K562 (cell line): Measurements from ENCODE around the gene POU3F1. TPM values are rescaled to one million over a fixed set of nuclear protein-coding genes. Genes with fewer than 3 reads are reported as not detected.
A peak's percentile ranks its signal among the peaks of the same experiment; 100 is the strongest.

ENCODE experiments used
- ATAC-seq: fragments of 200-7000 bp; cut with Tn5 transposase; 3 replicates; pipeline ENCODE4 v1.9.1; 2020; ENCODE audit warnings: moderate library complexity
- BruUV-seq: library from RNA; stranded (reverse); fragments of 400-500 nt; replicated peaks from 2 replicates; lab custom pipeline; 2021; lab: Mats Ljungman, UMichigan
- CTCF ChIA-PET: fragments of 300-600 bp; formaldehyde crosslinking; extraction: SDS; loops from one replicate; lab custom pipeline; 2021; ENCODE audit warnings: low intra/inter-chr PET ratio; lab: Yijun Ruan, JAX
- POLR2A ChIA-PET: fragments of 300-600, 350-650 bp; sonication (Branson Sonifier 250); formaldehyde crosslinking; extraction: SDS; loops from one replicate; lab custom pipeline; 2021; ENCODE audit warnings: antibody characterized with exemption, inconsistent platforms; lab: Yijun Ruan, JAX
- DNase-seq, 4 experiments: peaks; one replicate each; pipeline versions ENCODE4 v3.0.0 to v3.0.0-alpha.2; 2011 to 2018; ENCODE audit warnings: low spot score in 3 of 4, mixed read lengths in 3 of 4; ENCODE audit errors: extremely low read depth in 1 of 4
- FAIRE-seq: peaks from 2 replicates; lab custom pipeline; 2011; peaks lifted over from hg19 to GRCh38; lab: Jason Lieb, UNC
- H2AFZ ChIP-seq: 2 replicates; pipeline ENCODE4 v1.6.0; 2011; ENCODE audit warnings: low read depth, low read length, control low read depth, inconsistent platforms
- H3K27ac ChIP-seq: fragments of 200-600 bp; 3 replicates; pipeline ENCODE4 v1.8.0; 2011; ENCODE audit warnings: low read depth, mild to moderate bottlenecking, control low read depth, inconsistent platforms, low read length, moderate library complexity, mixed read lengths; ENCODE audit errors: extremely low read depth
- H3K27me3 ChIP-seq, 2 experiments: fragments of 300-600 bp in 1 of 2; 2 replicates in 1 of 2; 3 replicates in 1 of 2; pipeline versions ENCODE4 v1.6.0 to v1.8.0; 2011; ENCODE audit warnings: inconsistent platforms in 2 of 2, low read length in 2 of 2, mild to moderate bottlenecking in 1 of 2, mixed read lengths in 1 of 2, moderate library complexity in 1 of 2; ENCODE audit not compliant: control insufficient read depth in 2 of 2, insufficient read depth in 2 of 2
- H3K36me3 ChIP-seq: fragments of 300-600 bp; 3 replicates; pipeline ENCODE4 v1.8.0; 2011; ENCODE audit warnings: mild to moderate bottlenecking, low read length, inconsistent platforms; ENCODE audit not compliant: control insufficient read depth, insufficient read depth
- H3K4me1 ChIP-seq, 2 experiments: fragments of 200-600 bp in 1 of 2; replicated peaks in 1 of 2; 2 replicates in 1 of 2; 3 replicates in 1 of 2; pipeline versions ENCODE4 v1.5.1 to v1.8.0; 2011; ENCODE audit warnings: inconsistent platforms in 2 of 2, low read length in 2 of 2, mild to moderate bottlenecking in 1 of 2, mixed read lengths in 1 of 2, moderate library complexity in 1 of 2; ENCODE audit not compliant: control insufficient read depth in 2 of 2, insufficient read depth in 2 of 2
- H3K4me2 ChIP-seq: 2 replicates; pipeline ENCODE4 v1.6.1; 2011; ENCODE audit warnings: low read length, control low read depth, inconsistent platforms, mixed read lengths; ENCODE audit not compliant: insufficient read depth
- H3K4me3 ChIP-seq: fragments of 200-600 bp; sonication (generic), shearing (Covaris generic); 2 replicates; pipeline ENCODE4 v1.5.1; 2016; ENCODE audit warnings: control low read depth, inconsistent platforms
- H3K79me2 ChIP-seq: fragments of 200-600 bp; 3 replicates; pipeline ENCODE4 v1.8.0; 2011; ENCODE audit warnings: low read length, inconsistent platforms; ENCODE audit not compliant: control insufficient read depth, insufficient read depth
- H3K9ac ChIP-seq, 2 experiments: 2 replicates each; pipeline versions ENCODE4 v1.6.0 to v1.6.1; 2011; ENCODE audit warnings: low read depth in 2 of 2, low read length in 2 of 2, control low read depth in 1 of 2, inconsistent platforms in 1 of 2, mild to moderate bottlenecking in 1 of 2, mixed read lengths in 1 of 2; ENCODE audit not compliant: insufficient read depth in 1 of 2
- H3K9me1 ChIP-seq: one replicate; pipeline ENCODE4 v1.6.0; 2011; ENCODE audit warnings: inconsistent platforms, mild to moderate bottlenecking, low read length, moderate library complexity; ENCODE audit not compliant: control insufficient read depth, insufficient read depth
- H3K9me3 ChIP-seq: replicated peaks from 2 replicates; pipeline ENCODE4 v1.5.1; 2011; ENCODE audit warnings: low read depth, low read length, inconsistent platforms; ENCODE audit not compliant: control insufficient read depth, insufficient read depth
- H4K20me1 ChIP-seq: replicated peaks from 2 replicates; pipeline ENCODE4 v1.6.1; 2011; ENCODE audit warnings: low read length, inconsistent platforms, mixed read lengths; ENCODE audit not compliant: control insufficient read depth, insufficient read depth
- ATF7 ChIP-seq: fragments of 450-650 bp; IDR thresholded peaks from 2 replicates; pipeline ENCODE4 v1.7.1; 2014; ENCODE audit warnings: mild to moderate bottlenecking, moderate library complexity
- CBX3 ChIP-seq, 2 experiments: IDR thresholded peaks; 1 replicate in 1 of 2; 2 replicates in 1 of 2; pipeline ENCODE4 v1.6.1; 2012; ENCODE audit warnings: inconsistent platforms in 2 of 2, low read length in 2 of 2, borderline replicate concordance in 1 of 2, control low read depth in 1 of 2
- DNMT1 ChIP-seq: fragments of 450-650 bp; IDR thresholded peaks from 2 replicates; pipeline ENCODE4 v1.6.1; 2016; ENCODE audit warnings: antibody characterized with exemption, mild to moderate bottlenecking
- EWSR1 ChIP-seq: fragments of 450-650 bp; IDR thresholded peaks from 2 replicates; pipeline ENCODE4 v1.6.1; 2018; ENCODE audit warnings: borderline replicate concordance, mild to moderate bottlenecking, low read depth, moderate library complexity; ENCODE audit not compliant: partially characterized antibody
- GTF2B ChIP-seq: IDR thresholded peaks from 2 replicates; pipeline ENCODE4 v1.6.1; 2011; ENCODE audit not compliant: insufficient read length; ENCODE audit errors: extremely low read depth
- JUNB ChIP-seq: fragments of 450-650 bp; formaldehyde crosslinking; conservative IDR thresholded peaks from 2 replicates; pipeline ENCODE4 v1.4.0; 2020; ENCODE audit warnings: mild to moderate bottlenecking
- PCBP1 ChIP-seq: fragments of 200-400 bp; formaldehyde crosslinking; IDR thresholded peaks from 2 replicates; pipeline ENCODE4 v1.6.1; 2018; ENCODE audit warnings: mild to moderate bottlenecking, low read depth, low read length; ENCODE audit not compliant: poor library complexity, severe bottlenecking
- SAP30 ChIP-seq: fragments of 200-600 bp; sonication (generic); IDR thresholded peaks from 2 replicates; pipeline ENCODE4 v1.6.1; 2012; ENCODE audit warnings: borderline replicate concordance, low read depth, mild to moderate bottlenecking, moderate library complexity, low read length, control low read depth, inconsistent platforms; ENCODE audit not compliant: insufficient read depth, poor library complexity, severe bottlenecking
- ZNF282 ChIP-seq: sonication (generic); formaldehyde crosslinking; IDR thresholded peaks from 2 replicates; pipeline ENCODE4 v1.8.1; 2023; ENCODE audit warnings: missing genetic modification reagents
- ZNF589 ChIP-seq: fragments of 200-800 bp; sonication (Bioruptor generic); IDR thresholded peaks from 2 replicates; pipeline ENCODE4 v1.6.1; 2016; ENCODE audit warnings: low read depth, missing genetic modification characterization, missing compliant biosample characterization
- WGBS: fragments of 100-300 bp; shearing (Covaris generic); methylation state at CpG from one replicate; pipeline ENCODE4 v1.1.6; 2016; ENCODE audit warnings: low coverage, mixed read lengths; ENCODE audit not compliant: insufficient coverage; ENCODE audit errors: missing lambda C conversion rate; 5-methylcytosine and 5-hydroxymethylcytosine counted together
- in situ Hi-C: fragments of 300-500 bp; cut with MboI; formaldehyde crosslinking; loops from 4 replicates; pipeline ENCODE4 v1.15.0; 2018; ENCODE audit warnings: inconsistent platforms, mixed read lengths
- intact Hi-C: fragments of 100-400 bp; cut with micrococcal nuclease; formaldehyde crosslinking; loops from 2 replicates; pipeline ENCODE4 v1.14.2; 2022
- polyA plus RNA-seq, 8 experiments: library from polyadenylated mRNA; depleted of rRNA in 4 of 8; stranded (reverse) in 5 of 8; unstranded in 3 of 8; fragments of >200 nt; fragmentation: Nextera tagmentation in 2 of 8; fragmentation: Illumina TruSeq in 1 of 8; extraction: Ambion mirVana in 2 of 8; extraction: Trizol in 1 of 8; gene quantifications; 2 replicates each; pipeline versions ENCODE4 v1.2.1 to v1.2.3, GENCODE V29; 2011 to 2014; ENCODE audit warnings: inconsistent platforms in 1 of 8, missing spikeins in 1 of 8
- total RNA-seq, 7 experiments: library from RNA; depleted of rRNA in 6 of 7; stranded (reverse); fragments of >200 nt in 6 of 7; fragmentation: Illumina TruSeq in 2 of 7; extraction: Trizol in 2 of 7; gene quantifications; 2 replicates each; pipeline versions ENCODE4 v1.2.1 to v1.2.3, GENCODE V29; 2011 to 2021; ENCODE audit warnings: low replicate concordance in 1 of 7
- TF ChIP-seq, protein P1 (sequence below), 2 experiments: fragments of 450-650 bp; formaldehyde crosslinking in 1 of 2; IDR thresholded peaks; 2 replicates each; pipeline versions ENCODE4 v1.4.0 to v1.6.1; 2014 to 2020; ENCODE audit warnings: mild to moderate bottlenecking in 2 of 2, borderline replicate concordance in 1 of 2, low read depth in 1 of 2

Gene POU3F1
- total and polyA plus RNA-seq, 9 of the 15 experiments (the other 6 are each of a cell fraction or from before 2014, with no cell fraction given): 0.09 TPM; not detected in 8

DNA sequence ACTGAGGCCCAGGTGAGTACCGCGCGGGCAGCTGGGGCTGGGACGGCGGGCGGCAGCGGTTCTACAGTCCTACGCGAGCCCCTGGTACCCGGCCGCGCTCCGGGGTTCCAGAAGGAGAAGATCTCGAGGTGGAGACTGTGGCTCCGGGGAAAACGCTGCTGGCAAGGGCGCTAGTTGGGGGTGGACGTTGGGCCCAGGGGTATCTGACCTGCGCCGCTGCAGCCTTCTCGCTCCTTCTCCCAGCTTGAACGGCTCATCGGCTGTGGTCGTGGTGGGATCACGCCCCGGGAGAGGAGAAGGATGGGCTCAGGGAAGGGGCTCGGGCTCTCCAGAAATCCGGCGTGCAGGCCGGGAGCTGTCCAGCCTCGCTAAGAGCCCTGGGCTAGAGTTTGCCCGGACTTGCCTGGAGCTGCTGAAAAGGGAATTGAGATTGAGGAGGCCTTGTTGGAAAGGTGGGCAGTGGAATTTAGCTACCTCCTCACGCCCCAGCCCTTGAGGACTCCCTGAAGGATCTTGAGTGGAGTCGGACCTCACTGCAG is 1.1 kb upstream of the POU3F1 start:
- Histone ChIP-seq H3K36me3 (no peaks in the 10 kb centered on the region), H3K79me2 (no peaks in the 10 kb centered on the region), H3K9ac (peak overlapping the region in 1 of 2 experiments; percentile 86; a peak in 2 of 4 replicates), H3K4me1 (peaks cover 0 to 33% of the 10 kb centered on the region in 2 experiments; a peak in 3 of 5 replicates), H3K27me3 (peaks cover 19 to 43% of the 10 kb centered on the region in 2 experiments; a peak in 4 of 5 replicates), H3K4me3 (peak overlapping the region; percentile 49), H3K9me1 (peaks cover 5% of the 10 kb centered on the region), H2AFZ (no peak overlapping the region; the same call in 1 of the 2 replicates), H3K4me2 (no peak overlapping the region), H4K20me1 (peaks cover 8% of the 10 kb centered on the region; the same call in 1 of the 2 replicates), H3K27ac (no peak overlapping the region), H3K9me3 (no peaks in the 10 kb centered on the region)
- BruUV-seq: no TSS peak
- ChIA-PET POLR2A (interaction anchor here (0.6 to 1.2 kb wide), 6 partner anchors 9 to 270 kb away, joined by 3 to 6 read pairs (median 3); no protein-coding TSS in a partner anchor), CTCF (no interaction called here)
- 44% methylated on average over 27 of the region's 34 CpGs for WGBS
- FAIRE-seq (no peak), ATAC-seq (no peak), DNase-seq (no peak)
- intact Hi-C loops: loop anchor here (10.0 kb wide), 1 partner anchor 537 kb away; no protein-coding TSS in a partner anchor
- in situ Hi-C loops: loop anchor here (25.0 kb wide), 1 partner anchor 540 kb away; no protein-coding TSS in a partner anchor
- TF ChIP-seq ZNF282 (CRISPR knock-in tag): 0 out of 2 replicates have a peak, but pooled peaks have one; percentile 42
- peak; percentile 40 for TF ChIP-seq SAP30
- TF ChIP-seq, protein P1, sequence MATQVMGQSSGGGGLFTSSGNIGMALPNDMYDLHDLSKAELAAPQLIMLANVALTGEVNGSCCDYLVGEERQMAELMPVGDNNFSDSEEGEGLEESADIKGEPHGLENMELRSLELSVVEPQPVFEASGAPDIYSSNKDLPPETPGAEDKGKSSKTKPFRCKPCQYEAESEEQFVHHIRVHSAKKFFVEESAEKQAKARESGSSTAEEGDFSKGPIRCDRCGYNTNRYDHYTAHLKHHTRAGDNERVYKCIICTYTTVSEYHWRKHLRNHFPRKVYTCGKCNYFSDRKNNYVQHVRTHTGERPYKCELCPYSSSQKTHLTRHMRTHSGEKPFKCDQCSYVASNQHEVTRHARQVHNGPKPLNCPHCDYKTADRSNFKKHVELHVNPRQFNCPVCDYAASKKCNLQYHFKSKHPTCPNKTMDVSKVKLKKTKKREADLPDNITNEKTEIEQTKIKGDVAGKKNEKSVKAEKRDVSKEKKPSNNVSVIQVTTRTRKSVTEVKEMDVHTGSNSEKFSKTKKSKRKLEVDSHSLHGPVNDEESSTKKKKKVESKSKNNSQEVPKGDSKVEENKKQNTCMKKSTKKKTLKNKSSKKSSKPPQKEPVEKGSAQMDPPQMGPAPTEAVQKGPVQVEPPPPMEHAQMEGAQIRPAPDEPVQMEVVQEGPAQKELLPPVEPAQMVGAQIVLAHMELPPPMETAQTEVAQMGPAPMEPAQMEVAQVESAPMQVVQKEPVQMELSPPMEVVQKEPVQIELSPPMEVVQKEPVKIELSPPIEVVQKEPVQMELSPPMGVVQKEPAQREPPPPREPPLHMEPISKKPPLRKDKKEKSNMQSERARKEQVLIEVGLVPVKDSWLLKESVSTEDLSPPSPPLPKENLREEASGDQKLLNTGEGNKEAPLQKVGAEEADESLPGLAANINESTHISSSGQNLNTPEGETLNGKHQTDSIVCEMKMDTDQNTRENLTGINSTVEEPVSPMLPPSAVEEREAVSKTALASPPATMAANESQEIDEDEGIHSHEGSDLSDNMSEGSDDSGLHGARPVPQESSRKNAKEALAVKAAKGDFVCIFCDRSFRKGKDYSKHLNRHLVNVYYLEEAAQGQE (IDR thresholded peaks at IDR 0.05; ENCODE audit: borderline replicate concordance): peak; percentile 82
- TF ChIP-seq, protein P1 (CRISPR knock-in tag; IDR thresholded peaks at IDR 0.05; ENCODE audit: low read depth): no peak
- TF ChIP-seq CBX3 (IDR thresholded peaks at IDR 0.05; ENCODE audit: borderline replicate concordance in 1 of 2, low read length in 2 of 2): no peak
- no peak for TF ChIP-seq ZNF589
- TF ChIP-seq ATF7: no peak
- TF ChIP-seq EWSR1: no peak
- TF ChIP-seq GTF2B: no peak
- TF ChIP-seq JUNB (CRISPR knock-in tag): no peak
- peak; percentile 2 for TF ChIP-seq PCBP1
- no peak for TF ChIP-seq DNMT1
